ENCODE measurements around the gene RRP9. TPM values are rescaled to one million over a fixed set of nuclear protein-coding genes. Genes with fewer than 3 reads are reported as not detected.
"Not testable (repeated sequence)": the region's sequence is repeated elsewhere in the genome, so short reads cannot be mapped to it uniquely, and the experiment has no call there.

RRP9 gene, protein sequence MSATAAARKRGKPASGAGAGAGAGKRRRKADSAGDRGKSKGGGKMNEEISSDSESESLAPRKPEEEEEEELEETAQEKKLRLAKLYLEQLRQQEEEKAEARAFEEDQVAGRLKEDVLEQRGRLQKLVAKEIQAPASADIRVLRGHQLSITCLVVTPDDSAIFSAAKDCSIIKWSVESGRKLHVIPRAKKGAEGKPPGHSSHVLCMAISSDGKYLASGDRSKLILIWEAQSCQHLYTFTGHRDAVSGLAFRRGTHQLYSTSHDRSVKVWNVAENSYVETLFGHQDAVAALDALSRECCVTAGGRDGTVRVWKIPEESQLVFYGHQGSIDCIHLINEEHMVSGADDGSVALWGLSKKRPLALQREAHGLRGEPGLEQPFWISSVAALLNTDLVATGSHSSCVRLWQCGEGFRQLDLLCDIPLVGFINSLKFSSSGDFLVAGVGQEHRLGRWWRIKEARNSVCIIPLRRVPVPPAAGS
- total RNA-seq (16.7 and 16.9 TPM in 2 replicates), polyA plus RNA-seq (19.8 and 21.9 TPM in 2 replicates), polyA minus RNA-seq (17.1 and 18.7 TPM in 2 replicates)
- total RNA-seq (2013), result 14.7 TPM

DNA sequence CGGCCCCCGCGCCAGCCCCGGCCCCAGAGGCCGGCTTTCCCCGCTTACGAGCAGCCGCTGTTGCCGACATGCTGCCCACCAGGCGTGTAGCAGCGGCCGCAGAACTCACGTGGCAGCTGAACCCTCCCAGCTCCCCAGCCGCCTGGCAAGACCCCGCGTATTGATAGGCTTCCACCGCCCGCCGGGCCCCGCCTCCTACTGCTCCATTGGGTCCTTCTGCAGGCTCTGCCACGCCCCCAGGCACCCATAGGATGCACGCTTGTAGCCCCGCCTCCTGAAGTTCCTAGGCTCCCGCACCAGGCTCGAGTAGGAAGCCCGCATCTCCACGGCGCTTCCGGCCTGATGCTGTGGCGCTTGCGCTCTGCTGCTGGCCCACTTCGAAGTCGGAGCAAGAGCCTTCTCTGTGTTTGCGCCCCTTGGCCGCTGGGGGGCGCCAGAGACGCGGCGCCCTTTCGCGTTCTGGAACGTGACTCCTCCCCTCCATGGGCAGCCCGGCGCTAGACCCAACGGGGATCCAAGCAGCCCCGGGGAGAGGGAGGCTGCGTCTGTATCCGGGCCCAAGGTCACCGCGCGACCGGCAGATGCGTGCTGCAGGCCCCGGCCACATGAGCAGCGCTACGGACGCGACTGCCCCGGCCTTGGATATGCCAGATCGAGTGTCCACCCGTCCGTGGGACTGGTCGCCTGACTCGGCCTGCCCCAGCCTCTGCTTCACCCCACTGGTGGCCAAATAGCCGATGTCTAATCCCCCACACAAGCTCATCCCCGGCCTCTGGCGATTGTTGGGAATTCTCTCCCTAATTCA, at the start of gene RRP9, which contains the start of gene PARP3:
TSS of gene RRP9 (minus strand) at position 107 of the 805 bp plus-strand sequence. CDS start at position 70, 37 bp downstream.
TSS of gene PARP3 (plus strand) at position 566 of the 805 bp plus-strand sequence. CDS start 993 bp downstream, outside the sequence.
- H3K4me1 Mint-ChIP-seq, result peaks cover 36% of the 10 kb centered on the region
- peaks cover 21% of the 10 kb centered on the region for H3K79me2 ChIP-seq (ENCODE audit: control insufficient read depth, insufficient read depth, low read length)
- peaks cover 0 to 26% of the 10 kb centered on the region in 2 experiments for H3K36me3 ChIP-seq (replicated peaks in 1 of 2; ENCODE audit: control extremely low read depth in 1 of 2, control insufficient read depth in 1 of 2, extremely low read depth in 1 of 2, insufficient read depth in 2 of 2, low read length in 1 of 2)
- DNase-seq (peak; percentile 100), ATAC-seq (ENCODE audit: low read depth) (peak; percentile 94)
- no peaks in the 10 kb centered on the region for H3K27me3 ChIP-seq (replicated peaks in 1 of 4; ENCODE audit: control extremely low read depth in 1 of 4, control insufficient read depth in 3 of 4, insufficient read depth in 4 of 4, low read length in 3 of 4)
- POLR2A ChIA-PET, result interaction anchor here (0.6 to 2.5 kb wide), 5 partner anchors 28 to 557 kb away, joined by 3 to 13 read pairs (median 6); partner anchors contain the start of genes ABHD14A, ABHD14B, MANF and RPL29
- TF ChIP-seq EZH2 (IDR thresholded peaks at IDR 0.05; ENCODE audit: borderline replicate concordance, insufficient read depth, low read depth, low read length, poor library complexity, severe bottlenecking), result no peak
- TF ChIP-seq, protein P1, sequence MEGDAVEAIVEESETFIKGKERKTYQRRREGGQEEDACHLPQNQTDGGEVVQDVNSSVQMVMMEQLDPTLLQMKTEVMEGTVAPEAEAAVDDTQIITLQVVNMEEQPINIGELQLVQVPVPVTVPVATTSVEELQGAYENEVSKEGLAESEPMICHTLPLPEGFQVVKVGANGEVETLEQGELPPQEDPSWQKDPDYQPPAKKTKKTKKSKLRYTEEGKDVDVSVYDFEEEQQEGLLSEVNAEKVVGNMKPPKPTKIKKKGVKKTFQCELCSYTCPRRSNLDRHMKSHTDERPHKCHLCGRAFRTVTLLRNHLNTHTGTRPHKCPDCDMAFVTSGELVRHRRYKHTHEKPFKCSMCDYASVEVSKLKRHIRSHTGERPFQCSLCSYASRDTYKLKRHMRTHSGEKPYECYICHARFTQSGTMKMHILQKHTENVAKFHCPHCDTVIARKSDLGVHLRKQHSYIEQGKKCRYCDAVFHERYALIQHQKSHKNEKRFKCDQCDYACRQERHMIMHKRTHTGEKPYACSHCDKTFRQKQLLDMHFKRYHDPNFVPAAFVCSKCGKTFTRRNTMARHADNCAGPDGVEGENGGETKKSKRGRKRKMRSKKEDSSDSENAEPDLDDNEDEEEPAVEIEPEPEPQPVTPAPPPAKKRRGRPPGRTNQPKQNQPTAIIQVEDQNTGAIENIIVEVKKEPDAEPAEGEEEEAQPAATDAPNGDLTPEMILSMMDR (IDR thresholded peaks at IDR 0.05), result peak; percentile 100
- no peaks in the 10 kb centered on the region for H3K9me3 Mint-ChIP-seq (ENCODE audit: insufficient read depth)
- no peaks in the 10 kb centered on the region for H4K20me1 ChIP-seq (ENCODE audit: control insufficient read depth, insufficient read depth, low read length, poor library complexity, severe bottlenecking)
- H3K27ac ChIP-seq (ENCODE audit: low read length in 2 of 2), result peak within 1 kb of the TSS; percentile 72 to 74
- H3K27ac Mint-ChIP-seq, result peak within 1 kb of the TSS; percentile 94
- CTCF ChIA-PET, result interaction anchor here (0.7 to 3.4 kb wide), 14 partner anchors 10 to 252 kb away, joined by 3 to 45 read pairs (median 6); partner anchors contain the start of genes ABHD14A, ABHD14B, ACY1 and PCBP4
- no peaks in the 10 kb centered on the region for H3K9me3 ChIP-seq (ENCODE audit: control extremely low read depth in 1 of 3, control insufficient read depth in 2 of 3, insufficient read depth in 1 of 3, low read length in 2 of 3)
- WGBS (ENCODE audit: insufficient coverage), result under 1% methylated on average over 67 of the region's 67 CpGs
- no peaks in the 10 kb centered on the region for H3K27me3 Mint-ChIP-seq
- H3K4me2 ChIP-seq (replicated peaks; ENCODE audit: low read depth, low read length, poor library complexity, severe bottlenecking), result peak within 1 kb of the TSS; percentile 96
- H3K4me1 ChIP-seq (ENCODE audit: control insufficient read depth in 2 of 2, insufficient read depth in 2 of 2, low read length in 2 of 2), result peaks cover 22 to 26% of the 10 kb centered on the region in 2 donors
- H2AFZ ChIP-seq (ENCODE audit: insufficient read depth, low read depth, low read length, poor library complexity, severe bottlenecking), result peak within 1 kb of the TSS; percentile 92
- intact Hi-C loops (cut with micrococcal nuclease), result loop anchor here (1.0 to 5.0 kb wide), 8 partner anchors 32 to 555 kb away; partner anchors contain the start of genes ABHD14B, MANF, POC1A and RPL29
- peak within 1 kb of the TSS; percentile 43 to 90 (median 88) for H3K4me3 ChIP-seq (ENCODE audit: control extremely low read depth in 1 of 5, extremely low read depth in 1 of 5, insufficient read depth in 1 of 5, low read depth in 2 of 5, low read length in 4 of 5)
- peak within 1 kb of the TSS; percentile 79 for H3K9ac ChIP-seq (ENCODE audit: low read length)
- H3K4me3 Mint-ChIP-seq, result peak within 1 kb of the TSS; percentile 95

DNA sequence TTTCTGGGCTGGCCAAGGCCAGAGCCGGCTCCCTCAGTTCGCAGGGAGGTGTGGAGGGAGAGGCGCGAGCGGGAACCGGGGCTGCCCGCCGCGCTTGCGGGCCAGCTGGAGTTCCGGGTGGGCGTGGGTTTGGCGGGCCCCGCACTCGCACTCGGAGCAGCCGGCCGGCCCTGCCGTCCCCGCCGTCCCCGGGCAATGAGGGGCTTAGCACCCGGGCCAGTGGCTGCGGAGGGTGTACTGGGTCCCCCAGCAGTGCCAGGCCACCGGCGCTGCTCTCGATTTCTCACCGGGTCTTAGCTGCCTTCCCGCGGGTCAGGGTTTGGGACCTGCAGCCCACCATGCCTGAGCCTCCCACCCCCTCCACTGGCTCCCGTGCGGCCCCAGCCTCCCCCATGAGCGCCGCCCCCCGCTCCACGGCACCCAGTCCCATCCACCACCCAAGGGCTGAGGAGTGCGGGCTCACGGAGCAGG, 48.8 kb upstream of the RRP9 start:
- H3K27ac Mint-ChIP-seq; H3K4me3 ChIP-seq (ENCODE audit: control extremely low read depth in 1 of 5, extremely low read depth in 1 of 5, insufficient read depth in 1 of 5, low read depth in 2 of 5, low read length in 4 of 5); H2AFZ ChIP-seq (ENCODE audit: insufficient read depth, low read depth, low read length, poor library complexity, severe bottlenecking); H3K9ac ChIP-seq (ENCODE audit: low read length); intact Hi-C loops (cut with micrococcal nuclease); ATAC-seq (ENCODE audit: low read depth); H3K4me2 ChIP-seq (replicated peaks; ENCODE audit: low read depth, low read length, poor library complexity, severe bottlenecking); DNase-seq; H3K27me3 Mint-ChIP-seq; H3K27me3 ChIP-seq (replicated peaks in 1 of 4; ENCODE audit: control extremely low read depth in 1 of 4, control insufficient read depth in 3 of 4, insufficient read depth in 4 of 4, low read length in 3 of 4); H3K4me3 Mint-ChIP-seq; H3K9me3 ChIP-seq (ENCODE audit: control extremely low read depth in 1 of 3, control insufficient read depth in 2 of 3, insufficient read depth in 1 of 3, low read length in 2 of 3); H3K9me3 Mint-ChIP-seq (ENCODE audit: insufficient read depth); H3K27ac ChIP-seq (ENCODE audit: low read length in 2 of 2): not testable (repeated sequence)
- peaks cover 15% of the 10 kb centered on the region for H3K79me2 ChIP-seq (ENCODE audit: control insufficient read depth, insufficient read depth, low read length)
- peaks cover 37% of the 10 kb centered on the region for H4K20me1 ChIP-seq (ENCODE audit: control insufficient read depth, insufficient read depth, low read length, poor library complexity, severe bottlenecking)
- H3K4me1 ChIP-seq (ENCODE audit: control insufficient read depth in 2 of 2, insufficient read depth in 2 of 2, low read length in 2 of 2), result peaks cover 13 to 16% of the 10 kb centered on the region in 2 donors
- H3K4me1 Mint-ChIP-seq, result peaks cover 28% of the 10 kb centered on the region
- POLR2A ChIA-PET, result interaction anchor here (0.6 to 2.9 kb wide), 2 partner anchors 8 to 34 kb away, joined by 4 to 8 read pairs; partner anchors contain the start of gene ACY1
- WGBS (ENCODE audit: insufficient coverage), result 97% methylated on average over 32 of the region's 38 CpGs
- CTCF ChIA-PET, result interaction anchor here (2.5 kb wide), 1 partner anchor 8 kb away, joined by 15 read pairs; the partner anchor contains the start of gene ACY1
- peaks cover 0 to 26% of the 10 kb centered on the region in 2 experiments for H3K36me3 ChIP-seq (replicated peaks in 1 of 2; ENCODE audit: control extremely low read depth in 1 of 2, control insufficient read depth in 1 of 2, extremely low read depth in 1 of 2, insufficient read depth in 2 of 2, low read length in 1 of 2)

Measured in B cell (primary cell).